CD4-positive, alpha-beta T cell (primary cell): ENCODE results near the gene GOLGA7B. TPM values are rescaled to one million over a fixed set of nuclear protein-coding genes. Genes with fewer than 3 reads are reported as not detected.

Experiments used
- ATAC-seq: fragments of 200-7000 bp; cut with Tn5 transposase; one replicate; pipeline ENCODE4 v1.10.0; 2022; ENCODE audit warnings: mild to moderate bottlenecking; ENCODE audit not compliant: poor library complexity
- CTCF ChIA-PET: fragments of 350-600 bp; sonication (Branson Sonifier 250); formaldehyde crosslinking; loops from one replicate; lab custom pipeline; 2021; ENCODE audit warnings: antibody characterized with exemption, inconsistent platforms; lab: Charles Lee
- POLR2A ChIA-PET: fragments of 350-600 bp; sonication (Branson Sonifier 250); formaldehyde crosslinking; loops from one replicate; lab custom pipeline; 2021; ENCODE audit warnings: antibody characterized with exemption, inconsistent platforms; lab: Charles Lee
- DNase-seq, 14 experiments: peaks; one replicate each; pipeline ENCODE4 v3.0.0-alpha.2; 2013 to 2020; ENCODE audit warnings: mixed read lengths in 2 of 14
- H3K27ac ChIP-seq, 2 donors: one replicate each; pipeline versions ENCODE4 v1.5.1 to v1.7.0; 2013; ENCODE audit warnings: low read length in 2 of 2, low read depth in 1 of 2, mild to moderate bottlenecking in 1 of 2
- H3K27me3 ChIP-seq, 2 experiments: 1 replicate in 1 of 2; 2 replicates in 1 of 2; pipeline versions ENCODE4 v1.6.1 to v1.7.0; 2013; ENCODE audit warnings: low read length in 2 of 2, control low read depth in 1 of 2, mild to moderate bottlenecking in 1 of 2, moderate library complexity in 1 of 2; ENCODE audit not compliant: insufficient read depth in 2 of 2, control insufficient read depth in 1 of 2
- H3K36me3 ChIP-seq: one replicate; pipeline ENCODE4 v1.6.1; 2013; ENCODE audit warnings: low read length, control low read depth; ENCODE audit not compliant: insufficient read depth
- H3K4me1 ChIP-seq: one replicate; pipeline ENCODE4 v1.6.1; 2013; ENCODE audit warnings: low read length, control low read depth; ENCODE audit not compliant: insufficient read depth
- H3K4me3 ChIP-seq: one replicate; pipeline ENCODE4 v1.5.1; 2013; ENCODE audit warnings: mild to moderate bottlenecking, low read length, moderate library complexity
- H3K9me3 ChIP-seq, 2 experiments: 1 replicate in 1 of 2; 2 replicates in 1 of 2; pipeline versions ENCODE4 v1.6.1 to v1.7.0; 2013; ENCODE audit warnings: low read length in 2 of 2, mild to moderate bottlenecking in 2 of 2, control low read depth in 1 of 2, moderate library complexity in 1 of 2; ENCODE audit not compliant: control insufficient read depth in 1 of 2, insufficient read depth in 1 of 2
- H3K27ac Mint-ChIP-seq: one replicate; pipeline ENCODE4 v1.8.0; 2020; ENCODE audit warnings: mixed read lengths
- H3K27me3 Mint-ChIP-seq: one replicate; pipeline ENCODE4 v1.8.0; 2021; ENCODE audit warnings: mixed read lengths
- H3K36me3 Mint-ChIP-seq: one replicate; pipeline ENCODE4 v1.8.0; 2021; ENCODE audit warnings: low read depth, mixed read lengths
- H3K4me1 Mint-ChIP-seq: one replicate; pipeline ENCODE4 v1.8.0; 2021; ENCODE audit warnings: low read depth, mixed read lengths
- H3K4me3 Mint-ChIP-seq: one replicate; pipeline ENCODE4 v1.8.0; 2020; ENCODE audit warnings: mild to moderate bottlenecking, mixed read lengths
- H3K9me3 Mint-ChIP-seq: one replicate; pipeline ENCODE4 v1.8.0; 2020; ENCODE audit warnings: mixed read lengths
- intact Hi-C, 2 experiments: fragments of 100-400 bp; cut with DNase I in 1 of 2; cut with micrococcal nuclease in 1 of 2; formaldehyde crosslinking; loops; one replicate each; pipeline versions ENCODE4 v1.15.1 to v1.9.0; 2023 to 2025; cut with DNase I, micrococcal nuclease
- total RNA-seq, 174 experiments: library from RNA in 2 of 174; stranded (reverse) in 2 of 174; gene quantifications; one replicate each; pipeline ENCODE4 v1.2.3 and lab custom pipeline; 2021 to 2026
- TF ChIP-seq, protein P1 (sequence below): fragments of 200-600 bp; IDR thresholded peaks from one replicate; pipeline ENCODE4 v1.8.0; 2022; ENCODE audit warnings: antibody characterized with exemption, mild to moderate bottlenecking

GOLGA7B gene
- total RNA-seq, 2 experiments from 2014 or later: 4.5 to 6.1 TPM

DNA sequence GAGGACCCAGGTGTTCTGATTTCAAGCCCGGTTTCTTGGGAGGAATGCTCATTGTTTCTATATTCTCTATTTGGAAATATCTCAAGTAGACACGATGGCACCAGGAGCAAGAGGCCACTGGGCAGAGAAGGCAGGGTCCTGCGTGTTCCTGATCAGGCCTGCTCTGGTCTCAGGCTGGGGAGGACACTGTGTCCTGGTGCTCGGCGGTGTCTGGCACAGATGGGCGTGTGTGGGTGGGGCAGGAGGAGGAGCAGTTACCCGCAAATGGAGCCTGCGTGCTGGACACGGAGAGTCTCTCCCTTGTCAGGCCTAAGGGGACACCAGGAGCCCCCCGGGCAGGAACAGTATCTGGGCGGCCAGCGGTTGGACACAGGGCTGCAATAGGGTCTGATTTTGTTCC is 25.9 kb upstream of the GOLGA7B start:
- POLR2A ChIA-PET: no interaction called here
- CTCF ChIA-PET: no interaction called here
- H3K9me3 ChIP-seq: no peaks in the 10 kb centered on the region
- Mint-ChIP-seq H3K36me3 (no peaks in the 10 kb centered on the region), H3K27me3 (no peaks in the 10 kb centered on the region), H3K4me1 (peaks cover 6% of the 10 kb centered on the region), H3K4me3 (no peak overlapping the region), H3K9me3 (no peaks in the 10 kb centered on the region), H3K27ac (no peak overlapping the region)
- intact Hi-C loops: no loop called here
- TF ChIP-seq, protein P1, sequence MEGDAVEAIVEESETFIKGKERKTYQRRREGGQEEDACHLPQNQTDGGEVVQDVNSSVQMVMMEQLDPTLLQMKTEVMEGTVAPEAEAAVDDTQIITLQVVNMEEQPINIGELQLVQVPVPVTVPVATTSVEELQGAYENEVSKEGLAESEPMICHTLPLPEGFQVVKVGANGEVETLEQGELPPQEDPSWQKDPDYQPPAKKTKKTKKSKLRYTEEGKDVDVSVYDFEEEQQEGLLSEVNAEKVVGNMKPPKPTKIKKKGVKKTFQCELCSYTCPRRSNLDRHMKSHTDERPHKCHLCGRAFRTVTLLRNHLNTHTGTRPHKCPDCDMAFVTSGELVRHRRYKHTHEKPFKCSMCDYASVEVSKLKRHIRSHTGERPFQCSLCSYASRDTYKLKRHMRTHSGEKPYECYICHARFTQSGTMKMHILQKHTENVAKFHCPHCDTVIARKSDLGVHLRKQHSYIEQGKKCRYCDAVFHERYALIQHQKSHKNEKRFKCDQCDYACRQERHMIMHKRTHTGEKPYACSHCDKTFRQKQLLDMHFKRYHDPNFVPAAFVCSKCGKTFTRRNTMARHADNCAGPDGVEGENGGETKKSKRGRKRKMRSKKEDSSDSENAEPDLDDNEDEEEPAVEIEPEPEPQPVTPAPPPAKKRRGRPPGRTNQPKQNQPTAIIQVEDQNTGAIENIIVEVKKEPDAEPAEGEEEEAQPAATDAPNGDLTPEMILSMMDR: no peak
- H3K4me1 ChIP-seq: peaks cover 12% of the 10 kb centered on the region
- ATAC-seq: no peak
- no peaks in the 10 kb centered on the region for H3K36me3 ChIP-seq
- no peak overlapping the region for H3K27ac ChIP-seq
- peaks cover 0 to 3% of the 10 kb centered on the region in 2 experiments for H3K27me3 ChIP-seq
- DNase-seq: no peak
- H3K4me3 ChIP-seq: no peak overlapping the region

DNA sequence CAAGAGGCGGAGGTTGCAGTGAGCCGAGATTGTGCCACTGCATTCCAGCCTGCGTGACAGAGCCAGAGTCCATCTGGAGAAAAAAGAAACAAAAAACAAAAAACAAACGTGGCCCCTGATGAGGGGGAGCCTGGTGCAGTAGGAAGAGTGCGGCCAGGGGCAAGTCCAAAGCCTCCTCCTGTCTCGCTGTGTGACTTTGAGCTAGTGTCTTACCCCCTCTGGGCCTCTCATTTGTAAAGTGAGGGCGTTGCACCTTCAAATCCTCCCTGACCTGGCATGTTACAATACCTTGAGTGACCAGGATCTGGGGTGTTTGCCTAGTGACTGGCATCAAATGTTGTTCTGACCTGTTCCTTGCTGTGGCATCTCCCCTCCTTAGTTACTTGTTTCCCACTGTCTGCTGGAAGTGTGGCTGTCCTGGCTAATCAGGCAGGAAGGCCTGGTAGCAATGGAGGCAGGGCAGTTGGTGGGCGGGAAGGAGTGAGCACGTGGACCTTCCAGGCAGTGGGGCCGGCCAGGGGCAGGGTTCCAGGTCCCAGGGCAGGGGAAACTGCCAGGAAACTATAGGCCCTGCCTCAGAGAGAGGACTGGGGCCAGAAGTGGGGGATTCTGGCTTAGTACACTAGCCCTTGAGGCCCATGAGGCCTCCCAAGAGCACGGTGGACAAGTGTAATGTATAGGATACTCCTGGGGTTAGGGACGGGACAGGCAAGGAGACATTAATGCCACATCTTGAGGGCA is 24.5 kb upstream of the GOLGA7B start:
- H3K36me3 ChIP-seq: no peaks in the 10 kb centered on the region
- H3K9me3 ChIP-seq: no peaks in the 10 kb centered on the region
- no peak overlapping the region for H3K27ac Mint-ChIP-seq
- H3K4me3 Mint-ChIP-seq: no peak overlapping the region
- no peak for DNase-seq
- peaks cover 25% of the 10 kb centered on the region for H3K4me1 ChIP-seq
- intact Hi-C loops: no loop called here
- no peak overlapping the region for H3K27ac ChIP-seq
- H3K4me1 Mint-ChIP-seq: peaks cover 16% of the 10 kb centered on the region
- H3K4me3 ChIP-seq: no peak overlapping the region
- ATAC-seq: no peak
- H3K27me3 ChIP-seq: peaks cover 0 to 3% of the 10 kb centered on the region in 2 experiments
- no peaks in the 10 kb centered on the region for H3K9me3 Mint-ChIP-seq
- ChIA-PET CTCF (no interaction called here), POLR2A (no interaction called here)
- no peaks in the 10 kb centered on the region for H3K36me3 Mint-ChIP-seq
- TF ChIP-seq, protein P1: no peak
- no peaks in the 10 kb centered on the region for H3K27me3 Mint-ChIP-seq

DNA sequence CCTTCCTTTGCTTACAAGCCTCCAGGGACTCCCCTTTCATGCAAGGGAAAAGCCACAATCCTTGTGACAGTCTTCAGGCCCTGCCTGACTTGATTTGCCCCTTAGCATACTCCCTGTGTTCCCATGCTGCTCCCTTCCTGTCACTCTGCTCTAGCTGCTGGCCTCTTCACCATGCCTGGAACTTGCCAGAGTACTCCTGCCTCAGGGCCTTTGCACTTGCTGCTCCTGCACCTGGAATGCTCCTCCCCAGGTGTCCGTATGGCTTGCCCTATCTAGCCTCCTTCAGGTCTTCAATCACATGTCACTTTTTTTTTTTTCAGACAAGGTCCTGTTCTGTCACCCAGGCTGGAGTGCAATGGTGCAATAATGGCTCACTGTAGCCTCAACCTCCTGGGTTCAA is 22.8 kb upstream of the GOLGA7B start:
- H3K27ac ChIP-seq: no peak overlapping the region
- no peak overlapping the region for H3K27ac Mint-ChIP-seq
- CTCF ChIA-PET: no interaction called here
- TF ChIP-seq, protein P1: no peak
- no peaks in the 10 kb centered on the region for H3K27me3 ChIP-seq
- intact Hi-C loops: no loop called here
- H3K4me1 Mint-ChIP-seq: peaks cover 16% of the 10 kb centered on the region
- POLR2A ChIA-PET: interaction anchor here (0.7 kb wide), 1 partner anchor 24 kb away, joined by 3 read pairs; no protein-coding TSS in a partner anchor
- no peaks in the 10 kb centered on the region for H3K36me3 Mint-ChIP-seq
- no peak for ATAC-seq
- peaks cover 27% of the 10 kb centered on the region for H3K4me1 ChIP-seq
- H3K9me3 Mint-ChIP-seq: no peaks in the 10 kb centered on the region
- H3K27me3 Mint-ChIP-seq: no peaks in the 10 kb centered on the region
- no peaks in the 10 kb centered on the region for H3K36me3 ChIP-seq
- no peak overlapping the region for H3K4me3 ChIP-seq
- H3K4me3 Mint-ChIP-seq: no peak overlapping the region
- no peak for DNase-seq
- no peaks in the 10 kb centered on the region for H3K9me3 ChIP-seq
